H9 (cell line): ENCODE data around the gene SECISBP2. TPM values are rescaled to one million over a fixed set of nuclear protein-coding genes. Genes with fewer than 3 reads are reported as not detected.

ENCODE experiments used
- DNase-seq: peaks from one replicate; pipeline ENCODE4 v3.0.0-alpha.2; 2017
- H2AFZ ChIP-seq: one replicate; pipeline ENCODE4 v1.6.1; 2013; ENCODE audit warnings: mild to moderate bottlenecking, low read length, control low read depth, moderate library complexity
- H2AK5ac ChIP-seq: 2 replicates; pipeline ENCODE4 v1.6.1; 2013; ENCODE audit warnings: low read length, control low read depth, mixed read lengths; ENCODE audit not compliant: insufficient read length
- H2BK120ac ChIP-seq: one replicate; pipeline ENCODE4 v1.6.1; 2013; ENCODE audit warnings: low read depth, mild to moderate bottlenecking, low read length, control low read depth, inconsistent platforms; ENCODE audit not compliant: poor library complexity, severe bottlenecking
- H2BK12ac ChIP-seq: 2 replicates; pipeline ENCODE4 v1.6.1; 2013; ENCODE audit warnings: low read length, control low read depth, mixed read lengths, low read depth; ENCODE audit not compliant: insufficient read length
- H2BK15ac ChIP-seq: 2 replicates; pipeline ENCODE4 v1.6.1; 2013; ENCODE audit warnings: low read depth, low read length, control low read depth
- H2BK20ac ChIP-seq: one replicate; pipeline ENCODE4 v1.6.1; 2013; ENCODE audit warnings: low read depth, mild to moderate bottlenecking, low read length, control low read depth, inconsistent platforms; ENCODE audit not compliant: poor library complexity, severe bottlenecking
- H2BK5ac ChIP-seq: 2 replicates; pipeline ENCODE4 v1.6.1; 2013; ENCODE audit warnings: low read length, control low read depth, mixed read lengths; ENCODE audit not compliant: insufficient read length
- H3K14ac ChIP-seq: 2 replicates; pipeline ENCODE4 v1.6.1; 2013; ENCODE audit warnings: low read length, control low read depth; ENCODE audit not compliant: insufficient read depth
- H3K18ac ChIP-seq: 2 replicates; pipeline ENCODE4 v1.6.1; 2013; ENCODE audit warnings: low read depth, mild to moderate bottlenecking, mixed read lengths, low read length, control low read depth; ENCODE audit not compliant: insufficient read length
- H3K23ac ChIP-seq: 2 replicates; pipeline ENCODE4 v1.6.1; 2013; ENCODE audit warnings: low read length, control low read depth, mixed read lengths, low read depth; ENCODE audit not compliant: insufficient read length
- H3K23me2 ChIP-seq: 2 replicates; pipeline ENCODE4 v1.6.1; 2013; ENCODE audit warnings: low read depth, mild to moderate bottlenecking, mixed read lengths, low read length, control low read depth; ENCODE audit not compliant: insufficient read length, poor library complexity, severe bottlenecking
- H3K27ac ChIP-seq: 2 replicates; pipeline ENCODE4 v1.5.1; 2013; ENCODE audit warnings: low read length, control low read depth, mixed read lengths, low read depth; ENCODE audit not compliant: insufficient read length
- H3K27me3 ChIP-seq: 2 replicates; pipeline ENCODE4 v1.6.1; 2013; ENCODE audit warnings: low read length, control low read depth, inconsistent platforms; ENCODE audit not compliant: insufficient read depth
- H3K4ac ChIP-seq: 2 replicates; pipeline ENCODE4 v1.6.1; 2013; ENCODE audit warnings: low read depth, mild to moderate bottlenecking, control low read depth, inconsistent platforms, low read length, moderate library complexity
- H3K4me1 ChIP-seq: 2 replicates; pipeline ENCODE4 v1.6.1; 2013; ENCODE audit warnings: low read length, control low read depth, inconsistent platforms; ENCODE audit not compliant: insufficient read depth
- H3K4me2 ChIP-seq: 2 replicates; pipeline ENCODE4 v1.6.1; 2013; ENCODE audit warnings: low read length, control low read depth, mixed read lengths; ENCODE audit not compliant: insufficient read length, insufficient read depth
- H3K56ac ChIP-seq: 2 replicates; pipeline ENCODE4 v1.6.1; 2013; ENCODE audit warnings: low read depth, mild to moderate bottlenecking, mixed read lengths, low read length, control low read depth; ENCODE audit not compliant: insufficient read length
- H3K79me1 ChIP-seq: 2 replicates; pipeline ENCODE4 v1.6.1; 2013; ENCODE audit warnings: low read depth, mild to moderate bottlenecking, moderate library complexity, low read length, control low read depth, inconsistent platforms; ENCODE audit not compliant: insufficient read depth, poor library complexity, severe bottlenecking
- H3K79me2 ChIP-seq: 2 replicates; pipeline ENCODE4 v1.6.1; 2013; ENCODE audit warnings: low read length, control low read depth, inconsistent platforms; ENCODE audit not compliant: insufficient read depth
- H3K9ac ChIP-seq: 2 replicates; pipeline ENCODE4 v1.6.1; 2013; ENCODE audit warnings: low read length, control low read depth, mixed read lengths; ENCODE audit not compliant: insufficient read length; ENCODE audit errors: extremely low read depth
- H3K9me3 ChIP-seq: one replicate; pipeline ENCODE4 v1.6.1; 2013; ENCODE audit warnings: low read depth, low read length, inconsistent platforms; ENCODE audit not compliant: control insufficient read depth
- H3T11ph ChIP-seq: one replicate; pipeline ENCODE4 v1.6.1; 2013; ENCODE audit warnings: mild to moderate bottlenecking, low read length, control low read depth, inconsistent platforms
- H4K20me1 ChIP-seq: one replicate; pipeline ENCODE4 v1.6.1; 2013; ENCODE audit not compliant: control insufficient read depth, insufficient read length, insufficient read depth
- H4K5ac ChIP-seq: 2 replicates; pipeline ENCODE4 v1.6.1; 2013; ENCODE audit warnings: low read depth, mild to moderate bottlenecking, mixed read lengths, low read length, control low read depth; ENCODE audit not compliant: insufficient read length
- H4K8ac ChIP-seq: replicated peaks from 2 replicates; pipeline ENCODE4 v1.6.1; 2013; ENCODE audit warnings: low read length, control low read depth, mixed read lengths, low read depth; ENCODE audit not compliant: insufficient read length
- H4K91ac ChIP-seq: 2 replicates; pipeline ENCODE4 v1.6.1; 2013; ENCODE audit warnings: low read depth, mild to moderate bottlenecking, moderate library complexity, mixed read lengths, low read length, control low read depth; ENCODE audit not compliant: insufficient read length
- H3K27ac Mint-ChIP-seq, 3 experiments: 2 replicates in 2 of 3; 3 replicates in 1 of 3; pipeline ENCODE4 v1.8.0; 2020 to 2021; ENCODE audit warnings: mixed read lengths in 3 of 3, mild to moderate bottlenecking in 1 of 3, moderate library complexity in 1 of 3
- H3K27me3 Mint-ChIP-seq: 2 replicates; pipeline ENCODE4 v1.8.0; 2021; ENCODE audit warnings: low read depth, mild to moderate bottlenecking, moderate library complexity, mixed read lengths
- H3K36me3 Mint-ChIP-seq, 3 experiments: 2 replicates in 2 of 3; 3 replicates in 1 of 3; pipeline ENCODE4 v1.8.0; 2020 to 2021; ENCODE audit warnings: low read depth in 3 of 3, mixed read lengths in 3 of 3; ENCODE audit not compliant: insufficient read depth in 1 of 3
- H3K4me1 Mint-ChIP-seq, 2 experiments: 2 replicates each; pipeline ENCODE4 v1.8.0; 2020; ENCODE audit warnings: mixed read lengths in 2 of 2
- H3K4me3 Mint-ChIP-seq, 2 experiments: 2 replicates in 1 of 2; 3 replicates in 1 of 2; pipeline ENCODE4 v1.8.0; 2020 to 2021; ENCODE audit warnings: mild to moderate bottlenecking in 2 of 2, mixed read lengths in 2 of 2, moderate library complexity in 1 of 2
- H3K9me3 Mint-ChIP-seq, 2 experiments: 2 replicates in 1 of 2; 3 replicates in 1 of 2; pipeline ENCODE4 v1.8.0; 2020; ENCODE audit warnings: mild to moderate bottlenecking in 2 of 2, mixed read lengths in 2 of 2, moderate library complexity in 1 of 2
- WGBS: extraction: QIAGEN DNeasy Blood & Tissue Kit; methylation state at CpG from one replicate; pipeline ENCODE4 v1.1.7; 2013; ENCODE audit warnings: missing lambda C conversion rate, low lambda C conversion rate, mixed read lengths; ENCODE audit not compliant: insufficient read length; ENCODE audit errors: extremely low coverage; 5-methylcytosine and 5-hydroxymethylcytosine counted together
- total RNA-seq: library from RNA; stranded (reverse); gene quantifications from 2 replicates; pipeline ENCODE4 v1.2.1, GENCODE V29; 2021
- TF ChIP-seq, protein P1 (sequence below): fragments of 200-600 bp; sonication (generic); conservative IDR thresholded peaks from 3 replicates; pipeline ENCODE4 v1.8.0; 2021; ENCODE audit warnings: antibody characterized with exemption, mild to moderate bottlenecking

Gene SECISBP2
- total RNA-seq, 1 experiment from 2014 or later, result 62.7 TPM

DNA sequence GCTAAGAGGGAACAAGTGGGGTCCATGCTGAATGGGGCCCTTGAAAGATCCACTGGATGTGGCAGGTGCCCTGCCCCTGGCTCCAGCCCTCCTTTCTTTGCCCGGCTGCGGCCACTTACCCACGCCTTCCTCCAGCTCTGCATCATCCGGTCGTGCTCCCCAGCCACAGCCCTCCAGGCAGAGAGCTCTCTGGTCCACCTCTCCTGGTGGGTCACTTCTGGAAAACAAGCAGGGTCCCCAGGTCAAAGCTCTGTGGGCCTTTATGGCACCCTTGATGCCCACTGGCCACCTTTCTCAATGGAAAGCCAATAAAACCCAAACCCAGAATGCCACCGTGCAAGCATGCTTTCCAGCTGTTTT, 45.0 kb downstream of the SECISBP2 start:
- Histone ChIP-seq H3T11ph (no peak overlapping the region), H3K79me2 (no peaks in the 10 kb centered on the region), H3K4me2 (no peak overlapping the region), H2BK20ac (no peak overlapping the region), H4K20me1 (no peaks in the 10 kb centered on the region), H3K23me2 (no peaks in the 10 kb centered on the region), H2AK5ac (no peak overlapping the region), H4K5ac (no peak overlapping the region), H3K56ac (no peak overlapping the region), H3K18ac (no peak overlapping the region), H4K91ac (no peak overlapping the region), H3K27me3 (no peaks in the 10 kb centered on the region), H2BK15ac (no peak overlapping the region), H3K4ac (no peak overlapping the region), H3K9me3 (no peaks in the 10 kb centered on the region), H3K79me1 (no peaks in the 10 kb centered on the region), H2BK120ac (no peak overlapping the region), H3K9ac (no peak overlapping the region), H3K4me1 (no peaks in the 10 kb centered on the region), H2AFZ (no peak overlapping the region), H3K14ac (no peak overlapping the region), H3K23ac (no peak overlapping the region), H3K27ac (no peak overlapping the region), H2BK5ac (no peak overlapping the region), H2BK12ac (no peak overlapping the region), H4K8ac (no peak overlapping the region)
- peaks cover 21 to 41% (median 40%) of the 10 kb centered on the region in 3 experiments for H3K36me3 Mint-ChIP-seq
- no peaks in the 10 kb centered on the region for H3K9me3 Mint-ChIP-seq
- no peak overlapping the region for H3K4me3 Mint-ChIP-seq
- H3K27ac Mint-ChIP-seq, result peak overlapping the region in 1 of 3 experiments; percentile 87; a peak in 1 of 7 replicates
- H3K27me3 Mint-ChIP-seq, result peaks cover 1% of the 10 kb centered on the region; the same call in 1 of the 2 replicates
- H3K4me1 Mint-ChIP-seq, result no peaks in the 10 kb centered on the region
- no CpG with 5 or more reads among the region's 6 CpGs for WGBS
- DNase-seq, result peak; percentile 23
- TF ChIP-seq, protein P1, sequence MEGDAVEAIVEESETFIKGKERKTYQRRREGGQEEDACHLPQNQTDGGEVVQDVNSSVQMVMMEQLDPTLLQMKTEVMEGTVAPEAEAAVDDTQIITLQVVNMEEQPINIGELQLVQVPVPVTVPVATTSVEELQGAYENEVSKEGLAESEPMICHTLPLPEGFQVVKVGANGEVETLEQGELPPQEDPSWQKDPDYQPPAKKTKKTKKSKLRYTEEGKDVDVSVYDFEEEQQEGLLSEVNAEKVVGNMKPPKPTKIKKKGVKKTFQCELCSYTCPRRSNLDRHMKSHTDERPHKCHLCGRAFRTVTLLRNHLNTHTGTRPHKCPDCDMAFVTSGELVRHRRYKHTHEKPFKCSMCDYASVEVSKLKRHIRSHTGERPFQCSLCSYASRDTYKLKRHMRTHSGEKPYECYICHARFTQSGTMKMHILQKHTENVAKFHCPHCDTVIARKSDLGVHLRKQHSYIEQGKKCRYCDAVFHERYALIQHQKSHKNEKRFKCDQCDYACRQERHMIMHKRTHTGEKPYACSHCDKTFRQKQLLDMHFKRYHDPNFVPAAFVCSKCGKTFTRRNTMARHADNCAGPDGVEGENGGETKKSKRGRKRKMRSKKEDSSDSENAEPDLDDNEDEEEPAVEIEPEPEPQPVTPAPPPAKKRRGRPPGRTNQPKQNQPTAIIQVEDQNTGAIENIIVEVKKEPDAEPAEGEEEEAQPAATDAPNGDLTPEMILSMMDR, result no peak
